H1 (cell line): Measurements from ENCODE around the gene NRSN2. TPM values are rescaled to one million over a fixed set of nuclear protein-coding genes. Genes with fewer than 3 reads are reported as not detected.
A peak's percentile ranks its signal among the peaks of the same experiment; 100 is the strongest.

Experiments used
- CTCF ChIA-PET: fragments of 300-600 bp; sonication (Branson Sonifier 250); formaldehyde crosslinking; loops from one replicate; lab custom pipeline; 2021; ENCODE audit not compliant: partially characterized antibody; lab: Charles Lee
- POLR2A ChIA-PET: fragments of 300-600 bp; sonication (Branson Sonifier 250); formaldehyde crosslinking; loops from one replicate; lab custom pipeline; 2021; ENCODE audit warnings: inconsistent platforms; ENCODE audit not compliant: partially characterized antibody; lab: Charles Lee
- DNase-seq, 2 experiments: peaks; one replicate each; pipeline versions ENCODE4 v3.0.0 to v3.0.0-alpha.2; 2010 to 2022; ENCODE audit warnings: low spot score in 2 of 2, low read depth in 1 of 2, mixed read lengths in 1 of 2
- FAIRE-seq: peaks from 2 replicates; lab custom pipeline; 2011; peaks lifted over from hg19 to GRCh38; lab: Jason Lieb, UNC
- H2AFZ ChIP-seq: 2 replicates; pipeline ENCODE4 v1.8.1; 2012; ENCODE audit warnings: low read length, inconsistent platforms
- H2AK5ac ChIP-seq: 2 replicates; pipeline ENCODE4 v1.6.1; 2013; ENCODE audit warnings: low read depth, low read length
- H2BK120ac ChIP-seq: replicated peaks from 2 replicates; pipeline ENCODE3; 2013; ENCODE audit warnings: low read depth, low read length, inconsistent platforms
- H2BK12ac ChIP-seq: 2 replicates; pipeline ENCODE4 v1.6.1; 2013; ENCODE audit warnings: low read depth, low read length
- H2BK15ac ChIP-seq: 2 replicates; pipeline ENCODE4 v1.6.1; 2013; ENCODE audit warnings: low read length
- H2BK20ac ChIP-seq: 2 replicates; pipeline ENCODE4 v1.6.1; 2013; ENCODE audit warnings: low read length
- H2BK5ac ChIP-seq: 2 replicates; pipeline ENCODE4 v1.6.1; 2013; ENCODE audit warnings: low read depth, low read length
- H3K14ac ChIP-seq: 2 replicates; pipeline ENCODE4 v1.6.1; 2013; ENCODE audit warnings: inconsistent platforms; ENCODE audit not compliant: insufficient read length
- H3K18ac ChIP-seq: 2 replicates; pipeline ENCODE4 v1.6.1; 2013; ENCODE audit warnings: low read length; ENCODE audit errors: extremely low read depth
- H3K23ac ChIP-seq: 2 replicates; pipeline ENCODE4 v1.6.1; 2013; ENCODE audit warnings: inconsistent platforms; ENCODE audit not compliant: insufficient read length
- H3K23me2 ChIP-seq: 2 replicates; pipeline ENCODE4 v1.6.1; 2013; ENCODE audit warnings: low read depth, low read length
- H3K27ac ChIP-seq: 2 replicates; pipeline ENCODE4 v1.6.1; 2011; ENCODE audit warnings: low read depth, low read length, inconsistent platforms
- H3K27me3 ChIP-seq, 4 experiments: replicated peaks in 1 of 4; 1 replicate in 1 of 4; 2 replicates in 3 of 4; pipeline versions ENCODE4 v1.6.1 to v1.8.1; 2011 to 2013; ENCODE audit warnings: low read length in 3 of 4, mild to moderate bottlenecking in 3 of 4, inconsistent platforms in 2 of 4, mixed read lengths in 2 of 4, moderate library complexity in 1 of 4; ENCODE audit not compliant: control insufficient read depth in 3 of 4, insufficient read depth in 3 of 4; ENCODE audit errors: extremely low read depth in 1 of 4
- H3K36me3 ChIP-seq, 4 experiments: 2 replicates each; pipeline versions ENCODE4 v1.6.1 to v1.8.1; 2011 to 2013; ENCODE audit warnings: mild to moderate bottlenecking in 4 of 4, low read length in 3 of 4, moderate library complexity in 2 of 4, control low read depth in 1 of 4, inconsistent platforms in 1 of 4; ENCODE audit not compliant: insufficient read depth in 4 of 4, control insufficient read depth in 2 of 4
- H3K4ac ChIP-seq: replicated peaks from 2 replicates; pipeline ENCODE3; 2013; ENCODE audit warnings: low read length, low read depth, mixed read lengths, inconsistent platforms; ENCODE audit not compliant: insufficient read length
- H3K4me1 ChIP-seq, 4 experiments: replicated peaks in 1 of 4; 1 replicate in 1 of 4; 2 replicates in 3 of 4; pipeline versions ENCODE4 v1.6.1 to v1.8.1; 2011 to 2013; ENCODE audit warnings: low read length in 3 of 4, inconsistent platforms in 2 of 4, mixed read lengths in 1 of 4; ENCODE audit not compliant: insufficient read depth in 4 of 4, control insufficient read depth in 3 of 4
- H3K4me2 ChIP-seq, 2 experiments: 2 replicates each; pipeline versions ENCODE4 v1.6.1 to v1.8.1; 2011 to 2013; ENCODE audit warnings: low read depth in 2 of 2, low read length in 2 of 2, control low read depth in 1 of 2, inconsistent platforms in 1 of 2, mild to moderate bottlenecking in 1 of 2; ENCODE audit not compliant: insufficient read depth in 1 of 2
- H3K4me3 ChIP-seq, 4 experiments: fragments of 200-600, 300-600 bp in 1 of 4; sonication (generic), shearing (Covaris generic), sonication (Bioruptor Twin) in 1 of 4; 2 replicates each; pipeline versions ENCODE4 v1.5.1 to v1.8.1; 2011 to 2016; ENCODE audit warnings: low read length in 4 of 4, low read depth in 3 of 4, control low read depth in 2 of 4, inconsistent platforms in 2 of 4, mild to moderate bottlenecking in 2 of 4, mixed read lengths in 1 of 4, moderate library complexity in 1 of 4; ENCODE audit not compliant: insufficient read depth in 2 of 4; ENCODE audit errors: extremely low read depth in 1 of 4
- H3K56ac ChIP-seq: replicated peaks from 2 replicates; pipeline ENCODE3; 2013; ENCODE audit warnings: low read depth, mild to moderate bottlenecking, mixed read lengths, low read length, inconsistent platforms; ENCODE audit not compliant: insufficient read length
- H3K79me1 ChIP-seq: 2 replicates; pipeline ENCODE4 v1.6.1; 2013; ENCODE audit warnings: low read depth, low read length, control low read depth
- H3K79me2 ChIP-seq, 2 experiments: 2 replicates each; pipeline versions ENCODE4 v1.6.1 to v1.8.1; 2012 to 2013; ENCODE audit warnings: low read length in 2 of 2, mild to moderate bottlenecking in 2 of 2, inconsistent platforms in 1 of 2; ENCODE audit not compliant: insufficient read depth in 2 of 2, control insufficient read depth in 1 of 2
- H3K9ac ChIP-seq, 4 experiments: replicated peaks in 1 of 4; 1 replicate in 1 of 4; 2 replicates in 3 of 4; pipeline versions ENCODE4 v1.6.1 to v1.8.1; 2011 to 2013; ENCODE audit warnings: low read depth in 3 of 4, low read length in 3 of 4, control low read depth in 2 of 4, mild to moderate bottlenecking in 2 of 4, moderate library complexity in 2 of 4, inconsistent platforms in 1 of 4; ENCODE audit errors: extremely low read depth in 1 of 4
- H3K9me3 ChIP-seq, 2 experiments: 2 replicates each; pipeline versions ENCODE4 v1.6.1 to v1.8.1; 2012 to 2013; ENCODE audit warnings: mild to moderate bottlenecking in 2 of 2, moderate library complexity in 2 of 2, control low read depth in 1 of 2, inconsistent platforms in 1 of 2, low read depth in 1 of 2, low read length in 1 of 2, mixed read lengths in 1 of 2; ENCODE audit not compliant: insufficient read depth in 2 of 2
- H4K20me1 ChIP-seq, 2 experiments: replicated peaks in 1 of 2; 2 replicates each; pipeline versions ENCODE3 to v1.8.1; 2011 to 2013; ENCODE audit warnings: inconsistent platforms in 2 of 2, low read length in 2 of 2, mild to moderate bottlenecking in 1 of 2; ENCODE audit not compliant: insufficient read depth in 2 of 2, control insufficient read depth in 1 of 2
- H4K5ac ChIP-seq: 2 replicates; pipeline ENCODE4 v1.6.1; 2013; ENCODE audit warnings: low read length, low read depth, mixed read lengths, inconsistent platforms; ENCODE audit not compliant: insufficient read length
- H4K8ac ChIP-seq: 2 replicates; pipeline ENCODE4 v1.8.0; 2013; ENCODE audit warnings: mild to moderate bottlenecking, moderate library complexity, low read length, inconsistent platforms; ENCODE audit not compliant: insufficient read depth; ENCODE audit errors: extremely low read depth
- H4K91ac ChIP-seq: replicated peaks from 2 replicates; pipeline ENCODE3; 2013; ENCODE audit warnings: low read length, mixed read lengths, inconsistent platforms; ENCODE audit not compliant: insufficient read length
- EP300 ChIP-seq, 2 experiments: IDR thresholded peaks; 1 replicate in 1 of 2; 2 replicates in 1 of 2; pipeline ENCODE4 v1.6.1; 2011 to 2012; ENCODE audit warnings: low read depth in 2 of 2, low read length in 2 of 2, mild to moderate bottlenecking in 2 of 2, borderline replicate concordance in 1 of 2, inconsistent platforms in 1 of 2, moderate library complexity in 1 of 2
- HDAC6 ChIP-seq: IDR thresholded peaks from one replicate; pipeline ENCODE4 v1.7.1; 2012; ENCODE audit warnings: low read depth, mild to moderate bottlenecking, inconsistent platforms, low read length, moderate library complexity
- JUND ChIP-seq: IDR thresholded peaks from 2 replicates; pipeline ENCODE4 v1.6.1; 2011; ENCODE audit warnings: mild to moderate bottlenecking, improper control_type of control experiment, low read length
- NRF1 ChIP-seq: IDR thresholded peaks from 2 replicates; pipeline ENCODE4 v1.6.1; 2011; ENCODE audit warnings: mild to moderate bottlenecking, low read depth, low read length, improper control_type of control experiment
- PHF8 ChIP-seq: fragments of 200-600 bp; sonication (generic); conservative IDR thresholded peaks from 2 replicates; pipeline ENCODE4 v1.7.1; 2012; ENCODE audit warnings: low read depth, mild to moderate bottlenecking, inconsistent platforms, low read length, moderate library complexity
- RAD21 ChIP-seq, 2 experiments: IDR thresholded peaks in 1 of 2; conservative IDR thresholded peaks in 1 of 2; 2 replicates each; pipeline ENCODE4 v1.6.1; 2011; ENCODE audit warnings: low read depth in 2 of 2, low read length in 2 of 2, improper control_type of control experiment in 1 of 2, inconsistent platforms in 1 of 2, mild to moderate bottlenecking in 1 of 2, moderate library complexity in 1 of 2
- RNF2 ChIP-seq: fragments of 200-900, 300-1000 bp; sonication (generic); IDR thresholded peaks from 2 replicates; pipeline ENCODE4 v1.7.1; 2016; ENCODE audit warnings: borderline replicate concordance, low read depth, mild to moderate bottlenecking, antibody characterized with exemption, low read length; ENCODE audit not compliant: poor library complexity, severe bottlenecking; ENCODE audit errors: missing control alignments
- SP4 ChIP-seq: IDR thresholded peaks from 2 replicates; pipeline ENCODE4 v1.6.1; 2012; ENCODE audit warnings: low read length, inconsistent platforms
- TCF12 ChIP-seq: IDR thresholded peaks from 2 replicates; pipeline ENCODE4 v1.6.1; 2011; ENCODE audit warnings: low read depth, mild to moderate bottlenecking, low read length
- WGBS, 2 experiments: shearing (Covaris generic) in 1 of 2; methylation state at CpG; one replicate each; pipeline versions ENCODE4 v1.1.6 to v1.1.7; 2013 to 2015; ENCODE audit warnings: low lambda C conversion rate in 2 of 2, mixed read lengths in 2 of 2, inconsistent platforms in 1 of 2, low coverage in 1 of 2, missing lambda C conversion rate in 1 of 2; ENCODE audit not compliant: insufficient replicate concordance in 2 of 2, insufficient coverage in 1 of 2, insufficient read length in 1 of 2; ENCODE audit errors: extremely low coverage in 1 of 2, missing lambda C conversion rate in 1 of 2; 5-methylcytosine and 5-hydroxymethylcytosine counted together
- polyA plus RNA-seq, 7 experiments: library from polyadenylated mRNA; depleted of rRNA in 3 of 7; stranded (reverse) in 5 of 7; unstranded in 2 of 7; fragments of >200 nt in 5 of 7; fragments of 200-250 nt in 2 of 7; gene quantifications; 1 replicate in 5 of 7; 2 replicates in 1 of 7; 4 replicates in 1 of 7; pipeline versions ENCODE4 v1.2.1 to v1.2.3, GENCODE V29; 2011 to 2013; ENCODE audit warnings: missing spikeins in 2 of 7, mixed read lengths in 2 of 7
- total RNA-seq: library from RNA; stranded (reverse); fragmentation: NEBNext Ultra II Directional; extraction: Animal tissue kit (Norgen Biotek cat#: 25700); gene quantifications from 2 replicates; pipeline ENCODE4 v1.2.1, GENCODE V29; 2021
- TF ChIP-seq, protein P1 (sequence below): IDR thresholded peaks from 2 replicates; pipeline ENCODE4 v1.6.1; 2012; ENCODE audit warnings: inconsistent platforms

Gene NRSN2
- total and polyA plus RNA-seq, 2 of the 8 experiments (the other 6 are each of a cell fraction or from before 2014, with no cell fraction given): 19.4 to 33.3 TPM

DNA sequence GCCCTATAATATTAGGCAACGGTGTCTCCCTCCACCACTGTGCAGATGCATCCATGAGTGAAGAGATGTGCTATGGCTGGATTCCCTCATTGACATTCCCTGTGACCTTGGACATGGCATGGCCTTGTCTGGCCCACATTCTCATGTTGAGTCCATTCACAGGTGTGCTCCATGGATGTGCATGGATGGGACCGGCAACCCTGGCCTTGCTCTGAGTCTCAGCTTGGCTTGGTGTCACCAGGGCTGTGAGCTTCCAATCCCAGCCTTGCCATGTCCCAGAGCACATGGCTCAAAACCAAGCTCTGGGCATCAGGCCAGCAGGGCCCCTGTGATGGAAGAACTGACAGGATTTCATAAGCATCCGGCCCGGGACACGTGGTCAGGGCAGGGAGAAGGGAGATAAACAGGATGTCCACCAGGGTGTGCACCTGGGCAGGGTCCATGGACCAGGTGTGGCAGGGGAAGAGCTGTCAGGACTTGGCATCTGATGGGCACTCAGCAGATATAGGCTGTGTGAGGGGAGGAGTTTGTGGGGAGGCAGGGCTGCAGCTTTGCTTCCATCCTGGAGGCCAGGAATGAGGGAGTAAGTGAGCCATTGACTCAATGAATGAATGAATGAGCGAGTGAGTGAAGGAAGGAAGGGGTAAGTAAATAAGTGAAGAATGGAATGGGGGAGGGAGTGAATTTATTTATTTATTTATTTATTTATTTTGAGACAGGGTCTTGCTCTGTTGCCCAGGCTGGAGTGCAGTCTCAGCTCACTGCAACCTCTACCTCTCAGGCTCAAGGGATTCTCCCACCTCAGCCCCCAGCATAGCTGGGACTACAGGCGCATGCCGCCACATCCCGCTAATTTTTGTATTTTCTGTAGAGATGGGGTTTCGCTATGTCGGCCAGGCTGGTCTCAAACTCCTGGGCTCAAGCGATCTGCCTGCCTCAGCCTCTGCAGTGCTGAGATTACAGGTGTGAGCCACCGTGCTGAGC is 15.7 kb downstream of the NRSN2 start:
- no peaks in the 10 kb centered on the region for H3K79me1 ChIP-seq
- H3K9me3 ChIP-seq: no peaks in the 10 kb centered on the region
- no peaks in the 10 kb centered on the region for H4K20me1 ChIP-seq
- H3K4me2 ChIP-seq: no peak overlapping the region
- H3K27me3 ChIP-seq: no peaks in the 10 kb centered on the region
- peak overlapping the region; percentile 42 for H3K4ac ChIP-seq
- peak overlapping the region; percentile 68; the same call in 1 of the 2 replicates for H3K18ac ChIP-seq
- ChIA-PET CTCF (interaction anchor here (0.6 to 4.1 kb wide), 23 partner anchors 8 to 406 kb away, joined by 3 to 20 read pairs (median 4); partner anchors contain the start of genes SLC52A3 and TRIB3), POLR2A (interaction anchor here (0.6 to 14.7 kb wide), 14 partner anchors 8 to 604 kb away, joined by 3 to 172 read pairs (median 4); partner anchors contain the start of genes CSNK2A1, NRSN2, TBC1D20 and TRIB3)
- H2BK120ac ChIP-seq: no peak overlapping the region
- no peak overlapping the region for H3K23ac ChIP-seq
- H3K79me2 ChIP-seq: no peaks in the 10 kb centered on the region
- peak overlapping the region; percentile 92 for H2BK12ac ChIP-seq
- H3K56ac ChIP-seq: no peak overlapping the region
- no peak for DNase-seq
- no peak overlapping the region for H2AFZ ChIP-seq
- H2BK5ac ChIP-seq: no peak overlapping the region
- no peaks in the 10 kb centered on the region for H3K23me2 ChIP-seq
- no peak for FAIRE-seq
- peak overlapping the region; percentile 25; the same call in 1 of the 2 replicates for H2BK15ac ChIP-seq
- H3K14ac ChIP-seq: no peak overlapping the region
- no peak overlapping the region for H4K5ac ChIP-seq
- H3K36me3 ChIP-seq: no peaks in the 10 kb centered on the region
- no peaks in the 10 kb centered on the region; a peak in 2 of 7 replicates for H3K4me1 ChIP-seq
- WGBS, 2 experiments: 92 to 100% methylated on average over 1 to 13 of the region's 13 CpGs
- no peak overlapping the region for H2BK20ac ChIP-seq
- no peak overlapping the region for H3K4me3 ChIP-seq
- no peak overlapping the region for H3K27ac ChIP-seq
- no peak overlapping the region; the same call in 1 of the 2 replicates for H4K8ac ChIP-seq
- peak overlapping the region; percentile 65 for H4K91ac ChIP-seq
- peak overlapping the region; percentile 84; the same call in 1 of the 2 replicates for H2AK5ac ChIP-seq
- H3K9ac ChIP-seq: no peak overlapping the region
- no peak for TF ChIP-seq RNF2
- no peak for TF ChIP-seq JUND
- TF ChIP-seq, protein P1, sequence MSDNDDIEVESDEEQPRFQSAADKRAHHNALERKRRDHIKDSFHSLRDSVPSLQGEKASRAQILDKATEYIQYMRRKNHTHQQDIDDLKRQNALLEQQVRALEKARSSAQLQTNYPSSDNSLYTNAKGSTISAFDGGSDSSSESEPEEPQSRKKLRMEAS: peak; percentile 58
- no peak for TF ChIP-seq HDAC6
- peak; percentile 44 to 58 for TF ChIP-seq RAD21 (IDR thresholded peaks at IDR 0.05 in 1 of 2, conservative IDR thresholded peaks at IDR 0.05 in 1 of 2; ENCODE audit: low read depth in 2 of 2, low read length in 2 of 2)
- TF ChIP-seq PHF8: no peak
- no peak for TF ChIP-seq EP300 (IDR thresholded peaks at IDR 0.05; ENCODE audit: borderline replicate concordance in 1 of 2, low read depth in 2 of 2, low read length in 2 of 2)
- no peak for TF ChIP-seq NRF1
- no peak for TF ChIP-seq TCF12
- TF ChIP-seq SP4: no peak
